DMS53 (cell line): Measurements from ENCODE around the gene CLASRP.
A peak's percentile ranks its signal among the peaks of the same experiment; 100 is the strongest.
"Not testable (repeated sequence)": the region's sequence is repeated elsewhere in the genome, so short reads cannot be mapped to it uniquely, and the experiment has no call there.

ENCODE experiments used
- DNase-seq: peaks from one replicate; lab custom pipeline; 2025; lab: John Stamatoyannopoulos, UW

CLASRP gene

DNA sequence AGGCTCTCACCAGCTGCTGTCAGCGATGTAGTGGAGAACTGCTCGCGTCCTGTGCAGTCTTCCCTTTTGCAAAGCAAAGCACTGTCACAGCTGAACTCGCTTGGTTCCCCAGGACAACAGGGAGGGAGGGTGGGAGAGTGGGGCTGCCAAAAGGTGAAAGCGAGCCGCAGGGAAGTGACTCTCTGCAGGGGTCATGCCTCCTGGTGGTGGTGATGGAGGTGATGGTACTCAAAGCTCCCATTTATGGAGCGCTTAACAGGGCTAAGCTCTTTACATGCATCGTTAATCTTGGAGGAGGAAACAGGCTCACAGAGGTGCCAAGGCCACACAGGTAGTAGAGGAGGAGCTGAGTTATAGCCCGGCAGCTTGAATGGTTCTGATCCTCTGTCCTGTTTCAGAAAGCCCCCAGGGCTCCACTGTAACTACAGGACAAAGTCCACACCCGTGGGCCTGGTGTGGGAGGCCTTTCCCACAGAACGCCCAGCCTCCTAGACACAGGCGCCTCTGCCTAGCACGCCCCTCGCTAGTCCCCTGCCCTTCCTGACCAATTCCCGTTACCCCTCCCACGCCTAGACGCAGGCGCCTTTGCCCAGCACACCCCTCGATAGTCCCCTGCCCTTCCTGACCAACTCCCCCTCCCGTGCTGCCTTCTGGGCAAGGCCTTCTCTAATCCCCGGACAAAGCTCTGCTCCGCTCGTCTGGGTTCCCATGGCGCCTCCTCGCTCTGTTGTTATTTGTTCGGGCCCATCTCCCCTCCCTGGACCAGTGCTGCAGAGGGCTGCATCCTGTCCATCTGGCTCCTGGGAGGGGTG is 64.9 kb downstream of the CLASRP start:
- DNase-seq, result peak; percentile 44

DNA sequence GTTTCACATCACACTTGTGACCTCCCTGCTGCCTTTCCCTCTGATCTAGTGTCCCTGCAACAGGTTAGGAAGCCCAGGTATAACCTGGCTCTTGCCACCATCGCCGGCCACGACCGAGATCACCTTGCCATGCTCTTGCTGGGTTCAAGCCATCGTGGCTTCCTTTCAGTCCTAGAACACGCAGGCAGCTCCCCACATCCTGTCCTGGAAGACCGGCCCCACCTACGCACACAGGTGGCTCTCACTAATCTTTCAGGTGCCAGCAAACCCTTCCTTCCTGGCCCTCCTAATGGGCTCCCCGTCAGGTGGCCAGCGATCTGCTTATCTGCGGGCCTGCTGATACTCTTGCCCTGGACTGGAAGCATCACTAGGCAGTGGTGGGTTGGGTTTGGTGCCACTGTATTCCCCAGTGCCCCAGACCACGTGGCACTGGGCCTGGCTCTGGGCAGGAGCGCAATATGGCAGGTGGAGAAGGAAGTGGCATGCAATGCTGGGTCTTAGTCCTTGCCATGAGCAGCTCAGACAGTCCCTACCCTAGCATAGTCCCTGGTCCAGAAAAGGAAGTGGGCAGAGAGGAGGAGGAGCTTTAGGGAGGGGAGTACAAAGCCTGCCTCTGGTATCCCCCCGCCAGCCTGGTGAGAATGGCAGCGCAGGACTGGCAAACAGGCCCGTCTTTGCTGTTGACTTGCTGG is 66.0 kb downstream of the CLASRP start:
- DNase-seq, result no peak

DNA sequence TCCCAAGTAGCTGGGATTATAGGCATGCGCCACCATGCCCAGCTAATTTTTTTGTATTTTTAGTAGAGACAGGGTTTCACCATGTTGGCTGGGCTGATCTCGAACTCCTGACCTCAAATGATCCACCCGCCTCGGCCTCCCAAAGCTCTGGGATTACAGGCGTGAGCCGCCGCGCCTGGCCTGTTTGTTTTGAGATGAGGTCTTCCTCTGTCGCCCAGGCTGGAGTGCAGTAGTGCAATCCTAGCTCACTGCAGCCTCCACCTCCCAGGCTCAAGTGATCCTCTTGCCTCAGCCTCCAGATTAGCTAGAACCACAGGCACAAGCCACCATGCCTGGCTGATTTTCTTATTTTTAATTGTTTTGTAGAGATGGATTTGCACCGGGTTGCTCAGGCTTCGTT is 67.5 kb downstream of the CLASRP start:
- DNase-seq, result not testable (repeated sequence)

DNA sequence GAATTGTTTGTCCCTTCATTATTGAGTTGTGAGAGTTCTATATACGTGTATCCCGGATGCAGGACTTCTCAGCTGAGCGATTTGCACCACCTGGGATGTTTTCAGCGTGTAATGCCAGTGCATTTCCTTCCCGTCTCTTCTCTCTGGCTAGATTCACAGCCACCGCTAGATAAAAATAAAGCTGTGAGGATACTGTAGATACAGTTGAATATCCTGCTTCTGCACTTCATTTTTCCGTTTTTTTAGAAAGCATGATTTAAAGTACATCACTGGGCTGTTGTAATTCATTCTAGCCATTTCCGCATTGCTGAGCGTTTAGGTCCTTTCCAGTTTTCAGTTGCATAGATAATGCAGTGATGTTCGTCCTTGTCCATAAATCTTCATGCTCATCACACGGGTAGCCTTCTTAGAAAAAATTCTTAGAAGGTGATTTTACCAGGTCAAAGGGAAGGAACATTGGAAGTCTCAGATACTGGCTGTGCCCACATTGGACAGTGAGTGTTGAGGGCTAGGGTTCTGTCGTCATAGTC is 68.8 kb downstream of the CLASRP start:
- DNase-seq, result no peak

DNA sequence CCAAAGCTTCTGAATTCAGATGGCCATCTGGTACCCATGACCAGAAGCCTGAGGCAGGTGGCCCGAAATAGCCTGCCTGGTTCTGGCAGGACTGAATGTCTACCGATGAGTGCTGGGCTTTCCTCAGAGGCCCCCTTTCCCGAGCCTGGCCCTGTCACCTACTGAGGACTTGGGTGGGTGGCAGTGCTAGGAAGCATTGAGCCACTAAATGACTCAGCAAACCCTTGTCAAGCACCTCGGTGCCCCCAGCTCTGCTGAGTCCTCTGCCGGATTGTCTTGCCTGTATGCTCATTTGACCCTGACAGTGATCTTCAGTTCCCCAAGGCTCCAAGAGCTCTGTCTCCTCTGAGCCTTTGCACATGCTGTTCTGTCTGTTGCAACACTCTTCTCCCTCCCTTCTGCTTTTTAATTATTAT is 72.0 kb downstream of the CLASRP start:
- DNase-seq, result no peak

DNA sequence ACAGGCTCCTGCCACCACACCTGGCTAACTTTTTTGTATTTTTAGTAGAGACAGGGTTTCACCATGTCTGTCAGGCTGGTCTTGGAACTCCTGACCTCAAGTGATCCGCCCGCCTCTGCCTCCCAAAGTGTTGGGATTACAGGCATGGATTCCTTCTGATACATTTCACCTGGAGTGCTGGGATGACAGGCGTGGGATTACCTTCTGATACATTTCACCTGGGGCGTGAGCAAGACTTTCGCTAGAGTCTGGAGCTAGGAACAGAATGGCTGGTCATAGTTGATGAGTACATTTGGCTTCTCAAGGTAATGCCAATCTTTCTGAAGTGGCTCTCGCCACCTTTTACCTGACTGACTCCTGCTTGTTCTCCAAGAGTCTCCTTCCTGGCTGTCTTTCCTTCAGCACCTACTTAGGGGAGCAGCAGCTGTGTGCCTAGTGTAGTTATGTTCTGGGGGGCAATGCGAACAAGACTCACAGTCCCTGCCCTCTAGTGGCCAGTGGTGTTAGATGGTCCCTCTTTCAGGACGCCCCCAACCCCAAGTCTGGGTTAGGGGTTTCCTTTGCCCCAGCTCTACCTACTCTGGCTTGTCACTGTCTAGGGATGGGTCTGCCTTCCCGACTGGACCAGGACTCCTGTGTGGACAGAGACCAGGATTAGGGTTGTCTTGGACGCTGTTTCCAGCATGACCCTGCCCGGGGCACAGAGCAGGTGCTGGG is 73.4 kb downstream of the CLASRP start:
- no peak for DNase-seq

DNA sequence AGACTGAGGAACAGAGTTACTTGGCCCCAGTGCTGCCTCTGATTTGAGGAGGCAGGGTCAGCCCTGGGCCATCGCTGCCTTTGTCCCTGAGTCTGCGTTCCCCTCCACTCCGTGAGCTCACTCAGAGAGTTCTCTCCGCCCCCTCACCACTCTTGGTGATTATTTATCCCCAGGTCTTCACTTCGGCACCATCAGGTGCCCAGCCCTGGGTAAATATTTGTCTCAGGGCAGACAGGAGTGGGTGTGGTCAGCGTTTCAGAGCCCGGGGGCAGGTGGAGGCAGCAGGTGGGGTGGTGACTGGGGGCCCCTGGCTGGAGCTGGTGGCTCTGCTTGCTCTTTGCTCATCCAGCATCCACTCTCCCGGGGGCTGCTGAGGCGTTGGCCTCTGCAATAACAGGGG is 74.8 kb downstream of the CLASRP start:
- peak; percentile 90 for DNase-seq

DNA sequence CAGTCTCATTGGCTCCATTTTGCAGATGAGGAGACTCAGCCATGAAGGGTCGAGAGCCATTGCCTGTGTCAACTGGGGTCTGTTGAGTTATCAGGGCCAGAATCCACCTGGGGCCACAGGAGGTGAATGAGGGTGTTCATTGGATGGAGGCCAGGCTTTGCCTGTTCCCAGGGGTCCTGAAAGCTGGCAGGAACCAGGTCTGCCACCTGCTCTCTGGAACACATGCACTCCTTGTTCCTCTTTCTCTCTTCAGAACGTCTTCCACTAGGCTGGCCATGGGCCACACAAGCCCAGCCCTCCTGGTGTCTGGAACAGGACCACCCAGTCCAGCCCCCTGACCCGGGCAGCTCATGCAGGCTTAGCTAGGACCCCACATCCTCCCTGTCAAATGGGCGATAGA is 75.3 kb downstream of the CLASRP start:
- DNase-seq, result no peak

DNA sequence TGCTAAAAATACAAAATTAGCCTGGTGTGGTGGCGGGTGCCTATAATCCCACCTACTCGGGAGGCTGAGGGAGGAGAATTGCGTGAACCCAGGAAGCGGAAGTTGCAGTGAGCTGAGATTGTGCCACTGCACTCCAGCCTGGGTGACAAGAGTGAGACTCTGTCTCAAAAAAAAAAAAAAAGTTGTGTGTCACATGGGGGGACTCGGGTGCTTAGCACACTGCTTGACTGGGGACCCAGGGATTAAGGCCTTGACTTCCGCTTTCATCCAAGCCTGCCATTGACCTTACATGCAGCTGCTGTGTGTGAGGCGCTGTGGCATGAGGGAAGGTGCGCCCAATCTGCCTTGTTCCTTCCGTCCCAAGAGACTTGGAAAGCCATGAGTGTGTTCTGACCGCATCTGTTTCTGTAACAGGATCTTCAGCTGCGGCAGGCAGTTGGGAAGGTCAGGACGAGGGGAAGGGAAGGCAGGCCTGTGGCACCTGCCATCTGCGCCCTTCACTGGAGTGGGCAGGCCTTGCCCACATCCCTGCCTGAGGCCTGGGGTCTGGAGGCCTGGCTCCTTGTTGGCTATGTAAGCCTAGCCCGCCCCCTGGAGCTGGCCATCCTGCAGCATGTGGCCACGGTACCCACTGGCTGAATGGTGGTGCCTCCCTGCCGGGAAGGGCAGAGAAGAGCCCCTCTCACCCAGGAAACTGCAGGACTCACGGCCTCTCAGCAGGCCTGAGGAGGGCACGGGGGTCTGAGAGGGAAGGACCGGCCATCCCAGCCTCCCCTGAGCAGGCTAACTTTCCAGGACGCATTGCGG is 77.2 kb downstream of the CLASRP start:
- no peak for DNase-seq

DNA sequence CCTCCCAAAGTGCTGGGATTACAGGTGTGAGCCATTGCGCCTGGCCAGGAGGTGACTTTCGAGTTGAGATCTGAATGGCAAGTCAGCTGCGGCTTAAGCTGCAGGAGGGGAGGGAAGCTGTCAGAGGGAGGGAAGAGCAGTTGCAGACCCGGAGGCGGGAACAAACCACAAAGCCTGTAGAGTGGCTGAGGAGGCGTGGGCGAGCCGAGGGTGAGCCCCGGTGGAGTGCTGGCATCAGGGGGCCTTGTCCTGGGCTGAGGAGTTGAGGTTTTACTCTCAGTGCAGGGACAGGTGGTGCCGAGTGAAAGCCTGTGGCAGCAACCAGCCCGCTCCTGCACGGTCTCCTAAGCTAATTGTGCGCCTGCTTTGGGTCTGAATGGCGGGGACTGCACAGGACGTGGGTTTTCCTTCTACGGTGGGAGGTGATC is 78.3 kb downstream of the CLASRP start:
- DNase-seq, result peak; percentile 59

DNA sequence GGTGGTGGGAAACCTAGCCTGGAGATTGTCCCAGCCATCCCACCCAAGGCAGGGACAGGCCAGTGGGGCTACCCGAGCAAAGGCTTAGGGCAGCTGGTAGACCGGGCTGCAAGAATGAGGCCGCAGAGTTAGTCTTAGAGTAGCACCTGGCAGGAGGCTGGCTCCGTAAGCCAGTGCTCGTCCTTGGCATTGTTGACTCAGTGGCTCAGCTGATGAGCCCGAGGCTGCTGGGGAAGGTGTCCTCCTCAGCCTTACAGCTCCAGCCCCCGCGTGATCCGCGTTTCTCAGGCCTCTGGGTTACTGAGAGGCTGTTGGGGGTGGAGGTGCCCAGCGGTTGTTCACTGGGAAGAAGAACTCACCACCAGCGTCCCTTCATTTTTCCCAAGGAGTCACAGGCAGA is 78.8 kb downstream of the CLASRP start:
- DNase-seq, result peak; percentile 60

DNA sequence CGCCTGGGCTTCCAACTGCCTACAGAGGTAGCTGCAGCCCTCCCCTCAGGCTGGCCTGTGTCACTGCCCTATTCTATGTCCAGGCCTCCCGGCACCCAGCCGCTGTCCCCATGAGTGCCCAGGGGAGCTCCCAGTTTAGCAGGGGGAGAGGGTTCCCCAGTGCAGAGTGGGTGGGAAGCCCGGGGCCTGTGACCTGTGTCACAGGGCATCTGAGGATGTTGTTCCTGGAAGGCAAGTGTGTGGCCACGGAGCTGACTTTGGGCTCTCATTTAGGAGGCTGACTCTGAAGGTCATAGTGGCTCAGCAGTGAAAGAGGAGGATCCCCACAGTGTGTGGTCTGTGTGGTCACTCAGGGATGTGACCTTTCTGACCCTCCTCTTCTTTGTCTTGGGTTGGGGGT is 79.3 kb downstream of the CLASRP start:
- no peak for DNase-seq

DNA sequence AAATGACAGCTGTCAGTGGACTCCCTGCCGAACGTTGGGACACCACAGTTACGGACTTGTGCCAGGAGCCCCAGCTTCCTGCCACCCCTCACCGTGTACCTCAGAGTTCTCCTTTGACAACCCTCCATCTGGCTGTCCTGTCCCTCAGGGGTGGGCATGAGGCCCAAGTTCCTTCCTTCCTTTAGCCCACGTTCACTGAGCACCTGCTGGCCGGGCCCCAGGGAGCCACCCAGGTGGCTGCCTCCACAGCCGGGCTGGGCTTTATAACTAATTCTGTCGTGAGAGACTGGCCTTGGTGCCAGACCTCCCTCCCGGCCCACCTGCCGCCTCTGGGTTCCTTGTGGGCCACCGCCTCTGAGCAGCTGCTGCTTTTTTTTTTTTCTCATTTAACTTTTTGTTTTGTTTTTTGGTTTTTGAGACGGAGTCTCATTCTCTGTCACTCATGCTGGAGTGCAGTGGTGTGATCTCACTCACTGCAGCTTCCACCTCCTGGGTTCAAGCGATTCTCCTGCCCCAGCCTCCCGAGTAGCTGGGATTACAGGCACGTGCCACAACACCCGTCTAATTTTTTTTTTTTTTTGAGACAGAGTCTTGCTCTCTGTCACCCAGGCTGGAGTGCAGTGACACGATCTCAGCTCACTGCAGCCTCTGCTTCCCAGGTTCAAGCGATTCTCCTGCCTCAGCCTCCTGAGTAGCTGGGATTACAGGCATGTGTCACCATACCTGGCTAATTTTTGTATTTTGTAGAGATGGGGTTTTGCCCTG is 79.9 kb downstream of the CLASRP start:
- not testable (repeated sequence) for DNase-seq

DNA sequence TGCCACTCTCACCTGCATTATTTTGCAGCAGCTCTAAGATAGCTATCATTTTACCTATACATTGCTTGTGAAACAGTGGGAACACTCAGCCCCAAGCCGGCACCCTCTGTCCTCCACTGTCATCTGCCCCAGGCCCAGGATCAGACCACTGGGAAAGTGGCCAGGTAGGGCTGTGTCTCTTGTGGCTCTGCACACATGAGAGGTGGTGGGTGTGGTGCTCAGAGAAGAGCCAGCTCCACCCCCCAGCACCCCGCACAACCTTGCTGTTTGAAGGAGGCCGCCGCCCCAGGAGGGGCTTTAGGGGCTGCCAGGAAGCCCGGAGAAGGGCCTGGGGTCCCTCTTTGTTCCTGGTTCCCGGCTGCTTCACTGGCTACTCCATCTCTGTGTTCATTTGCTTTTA is 80.7 kb downstream of the CLASRP start:
- no peak for DNase-seq
